Muscle of arm (tissue), 12 donors: Measurements from ENCODE around the gene SH3BP1. TPM values are rescaled to one million over a fixed set of nuclear protein-coding genes. Genes with fewer than 3 reads are reported as not detected.

Experiments used
- DNase-seq: peaks from one replicate; pipeline ENCODE4 v3.0.0-alpha.2; 2013
- polyA plus RNA-seq, 12 donors: library from polyadenylated mRNA; unstranded; fragments of 120-200 nt; gene quantifications; one replicate each; pipeline ENCODE4 v1.2.1, GENCODE V29; 2013; ENCODE audit not compliant: insufficient read length in 12 of 12

Gene SH3BP1
- polyA plus RNA-seq, 12 donors: 5.2 to 27.2 (median 9.2) TPM; not detected in 1

GRCh38 chr22:37704645-37705044, 65.2 kb downstream of the SH3BP1 start:
- no peak for DNase-seq

- no peak for DNase-seq
Measured at GRCh38 chr22:37705205-37705604, 65.7 kb downstream of the SH3BP1 start.

Other genes with a start within 250 kb of the SH3BP1 start
- gene ELFN2, start 212.2 kb upstream of the SH3BP1 start, polyA plus RNA-seq: 1 to 10 TPM in 5 of 12 donors, under 1 TPM in 6, not detected in 1; 0.74 to 2.5 (median 0.98) TPM
- gene MFNG, start 153.3 kb upstream of the SH3BP1 start, polyA plus RNA-seq: 1 to 10 TPM in 10 of 12 donors, not detected in 2; 4.5 to 9.9 (median 5.7) TPM
- 10 to 100 TPM in 9 of 12 donors, 1 to 10 TPM in 2, not detected in 1; 9.2 to 26.6 (median 11.4) TPM for gene CARD10, start 120.3 kb upstream of the SH3BP1 start, polyA plus RNA-seq
- 10 to 100 TPM in 11 of 12 donors, not detected in 1; 24.6 to 89.5 (median 31.7) TPM for gene CDC42EP1, start 79.2 kb upstream of the SH3BP1 start, polyA plus RNA-seq
- gene LGALS2, start 59.6 kb upstream of the SH3BP1 start, polyA plus RNA-seq: 1 to 10 TPM in 2 of 12 donors, under 1 TPM in 6, not detected in 4; 0.31 to 4.0 (median 0.56) TPM
- 10 to 100 TPM in 11 of 12 donors, not detected in 1; 24.7 to 53.2 (median 39.4) TPM for gene GGA1, start 30.8 kb upstream of the SH3BP1 start, polyA plus RNA-seq
- gene PDXP, start 19.1 kb downstream of the SH3BP1 start, polyA plus RNA-seq: 10 to 100 TPM in 11 of 12 donors, not detected in 1; 11.1 to 25.4 (median 16.6) TPM
- 1,000 to 10,000 TPM in 11 of 12 donors, not detected in 1; 1,080 to 2,513 (median 1,522) TPM for gene LGALS1, start 36.0 kb downstream of the SH3BP1 start, polyA plus RNA-seq
- 10 to 100 TPM in 11 of 12 donors, not detected in 1; 12.0 to 26.4 (median 13.6) TPM for gene NOL12, start 46.7 kb downstream of the SH3BP1 start, polyA plus RNA-seq
- gene TRIOBP, start 57.4 kb downstream of the SH3BP1 start, polyA plus RNA-seq: 10 to 100 TPM in 11 of 12 donors, not detected in 1; 33.8 to 64.5 (median 39.2) TPM
- gene GCAT, start 168.3 kb downstream of the SH3BP1 start, polyA plus RNA-seq: 1 to 10 TPM in 10 of 12 donors, not detected in 2; 3.6 to 6.3 (median 5.2) TPM
- gene GALR3, start 183.7 kb downstream of the SH3BP1 start, polyA plus RNA-seq: not detected
- 10 to 100 TPM in 7 of 12 donors, 1 to 10 TPM in 4, not detected in 1; 7.7 to 16.4 (median 10.7) TPM for gene ANKRD54, start 204.7 kb downstream of the SH3BP1 start, polyA plus RNA-seq
- 1,000 to 10,000 TPM in 9 of 12 donors, 100 to 1,000 TPM in 2, not detected in 1; 578 to 1,449 (median 1,314) TPM for gene EIF3L, start 209.8 kb downstream of the SH3BP1 start, polyA plus RNA-seq